AG09319 (cell line): Measurements from ENCODE around the gene NECAB2.

ENCODE experiments used
- DNase-seq: peaks from one replicate; pipeline ENCODE4 v3.0.0-alpha.2; 2010; ENCODE audit warnings: low read depth; ENCODE audit errors: extremely low read depth
- CTCF ChIP-seq: IDR thresholded peaks from 2 replicates; pipeline ENCODE4 v1.5.1; 2011; ENCODE audit warnings: low read depth, mild to moderate bottlenecking, inconsistent platforms, low read length, moderate library complexity

Gene NECAB2

GRCh38 chr16:84040226-84040822, 72.3 kb downstream of the NECAB2 start:
- no peak for DNase-seq
- no peak for TF ChIP-seq CTCF

- TF ChIP-seq CTCF: no peak
- peak; percentile 32 for DNase-seq
Observed at GRCh38 chr16:84040823-84041820, 73.1 kb downstream of the NECAB2 start.

- no peak for TF ChIP-seq CTCF
- no peak for DNase-seq
Observed at GRCh38 chr16:84041881-84042280, 73.8 kb downstream of the NECAB2 start.

- no peak for DNase-seq
- no peak for TF ChIP-seq CTCF
Observed at GRCh38 chr16:84042308-84042878, 74.3 kb downstream of the NECAB2 start, which contains the start of gene SLC38A8. TSS of gene SLC38A8 (minus strand) at chr16:84042795. CDS start at chr16:84042157, 638 bp downstream.

GRCh38 chr16:84042879-84043485, 74.9 kb downstream of the NECAB2 start:
- TF ChIP-seq CTCF: no peak
- DNase-seq: no peak

- no peak for TF ChIP-seq CTCF
- no peak for DNase-seq
Observed at GRCh38 chr16:84043486-84044117, 75.6 kb downstream of the NECAB2 start.
